NCI-H1694 treated with DMSO at 0.1 percent for 48 hours (cell line): Measurements from ENCODE around the gene PRKCE.
A peak's percentile ranks its signal among the peaks of the same experiment; 100 is the strongest.

Experiments used
- DNase-seq: peaks from one replicate; lab custom pipeline; 2025; lab: John Stamatoyannopoulos, UW

The PRKCE gene

GRCh38 chr2:45726188-45726587 is 74.7 kb downstream of the PRKCE start:
- DNase-seq = no peak

DNA sequence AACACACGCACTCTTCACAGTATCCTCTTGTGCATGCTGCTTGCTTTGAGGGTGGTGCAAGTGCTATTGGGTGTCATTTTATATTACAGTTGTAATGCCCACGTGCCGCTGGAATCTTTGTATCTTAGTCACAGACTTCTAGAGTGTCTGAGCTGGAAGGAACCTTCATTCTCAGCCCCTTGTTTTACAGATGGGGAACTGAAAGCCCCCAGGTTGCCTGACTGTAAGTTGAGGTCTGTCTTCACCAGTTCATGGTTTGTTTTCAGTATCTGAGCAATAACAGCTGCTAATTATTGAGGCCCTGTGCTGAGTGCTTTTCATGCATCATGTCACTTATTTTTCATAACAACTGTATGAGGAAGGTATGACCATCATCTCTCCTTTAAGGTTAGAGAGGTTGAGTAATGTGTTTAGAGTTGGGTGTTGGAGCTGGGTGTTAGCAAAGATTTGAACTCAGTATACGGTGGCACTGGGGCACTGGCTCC is 77.0 kb downstream of the PRKCE start:
- DNase-seq = no peak

DNA sequence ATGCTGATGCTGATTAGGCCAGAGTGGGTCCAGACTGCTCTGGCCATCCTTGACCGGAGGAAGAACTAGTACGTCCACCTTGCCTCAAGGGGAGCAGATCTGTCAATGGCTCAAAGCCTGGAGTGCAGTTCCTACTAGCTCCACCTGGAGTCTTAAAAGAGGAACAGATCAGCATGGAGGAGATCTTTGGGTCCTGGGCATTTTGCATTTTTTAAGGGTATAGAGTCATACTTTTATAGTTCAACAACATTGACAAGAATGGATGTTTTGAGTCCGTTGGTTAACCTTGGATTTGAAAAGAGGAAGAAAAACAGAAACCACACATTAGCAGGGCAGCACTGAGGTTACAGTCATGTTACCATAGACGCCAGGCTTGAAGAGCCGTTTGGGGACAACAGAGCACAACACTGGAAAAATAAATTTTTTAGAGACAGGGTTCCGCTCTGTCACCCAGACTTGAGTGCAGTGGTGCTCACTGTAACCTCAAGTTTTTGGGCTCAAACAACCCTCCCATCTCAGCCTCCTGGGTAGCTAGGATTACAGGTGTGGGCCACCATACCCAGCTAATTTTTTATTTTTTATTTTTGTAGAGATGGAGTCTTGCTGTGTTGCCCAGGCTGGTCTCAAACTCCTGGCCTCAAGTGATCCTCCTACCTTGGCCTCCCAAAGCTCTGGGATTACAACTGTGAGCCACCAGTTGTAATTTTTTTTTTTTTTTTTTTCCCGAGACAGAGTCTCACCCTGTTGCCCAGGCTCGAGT is 78.5 kb downstream of the PRKCE start:
- no peak for DNase-seq

DNA sequence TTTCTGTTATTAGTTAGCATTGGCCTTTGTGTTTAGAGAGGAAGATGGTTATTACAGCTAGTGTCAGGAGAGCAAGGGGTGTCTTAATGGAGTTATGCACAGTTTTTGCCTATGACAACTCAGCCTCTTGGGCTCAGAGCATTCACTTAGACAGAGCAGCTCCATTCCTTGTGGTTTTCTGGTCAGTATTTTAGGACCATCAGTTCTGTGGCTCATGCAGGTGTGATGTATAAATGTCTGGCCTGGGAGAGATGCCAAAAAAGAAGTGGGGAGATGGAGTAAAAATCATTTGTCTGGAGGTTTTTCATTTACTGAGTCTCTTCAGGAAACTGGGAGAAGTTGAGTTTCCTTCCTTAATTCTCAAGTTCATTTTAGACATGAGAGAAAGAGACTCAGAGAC is 79.7 kb downstream of the PRKCE start:
- no peak for DNase-seq

DNA sequence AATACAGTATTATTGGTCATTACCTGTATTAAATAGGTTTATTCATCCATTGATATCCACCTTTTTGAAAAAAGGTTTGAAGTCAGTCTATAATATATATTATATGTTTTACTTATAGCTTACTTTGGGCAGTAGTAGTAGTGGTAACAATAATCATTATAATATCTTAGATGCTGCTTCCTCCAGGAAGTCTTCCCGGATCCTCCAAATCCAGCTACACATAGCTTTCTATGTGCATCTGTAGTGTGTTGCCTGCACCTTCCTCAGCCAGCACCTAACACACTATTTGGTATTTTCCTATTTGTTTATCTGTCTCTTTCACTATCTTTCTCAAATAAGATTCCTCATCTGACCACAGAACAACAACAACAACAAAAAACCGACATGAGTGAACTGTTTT is 81.0 kb downstream of the PRKCE start:
- DNase-seq = no peak

DNA sequence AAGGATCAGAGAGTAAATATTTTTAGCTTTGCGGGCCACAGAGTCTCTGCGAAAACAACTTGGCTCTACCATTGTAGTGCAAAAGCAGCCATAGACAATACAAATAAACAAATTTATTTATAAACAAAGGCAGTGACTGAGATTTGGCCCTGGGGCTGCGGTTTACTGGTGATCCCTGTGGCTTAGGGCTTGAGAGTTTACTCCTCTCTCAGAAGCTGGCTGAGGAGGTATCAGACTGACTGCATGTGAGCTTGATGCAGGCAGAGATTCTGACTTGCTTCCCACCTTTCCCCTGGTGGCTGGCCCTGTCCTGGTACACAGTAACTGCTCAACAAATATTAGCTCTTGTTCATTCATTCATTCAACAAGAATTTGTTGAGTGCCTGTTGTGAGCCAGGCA is 81.5 kb downstream of the PRKCE start:
- no peak for DNase-seq

DNA sequence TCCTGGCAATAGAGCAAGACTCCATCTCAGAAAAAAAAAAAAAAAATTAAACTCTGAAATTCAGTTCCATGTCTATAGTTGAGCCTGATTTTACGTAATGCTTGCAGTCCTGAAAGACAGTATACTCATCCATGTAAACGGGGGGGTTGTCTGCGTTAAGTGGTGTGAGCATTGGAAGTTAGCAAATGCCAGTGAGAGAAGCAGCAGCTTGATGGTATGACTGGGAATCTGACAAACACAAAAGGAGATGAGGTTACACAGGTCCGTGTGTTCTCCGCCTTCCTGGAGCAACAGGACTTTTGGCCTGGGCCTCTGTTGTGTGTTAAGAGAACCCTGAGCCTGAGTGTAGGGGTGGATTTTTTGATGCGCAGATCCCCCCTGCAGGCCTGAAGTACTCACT is 82.9 kb downstream of the PRKCE start:
- DNase-seq = no peak

DNA sequence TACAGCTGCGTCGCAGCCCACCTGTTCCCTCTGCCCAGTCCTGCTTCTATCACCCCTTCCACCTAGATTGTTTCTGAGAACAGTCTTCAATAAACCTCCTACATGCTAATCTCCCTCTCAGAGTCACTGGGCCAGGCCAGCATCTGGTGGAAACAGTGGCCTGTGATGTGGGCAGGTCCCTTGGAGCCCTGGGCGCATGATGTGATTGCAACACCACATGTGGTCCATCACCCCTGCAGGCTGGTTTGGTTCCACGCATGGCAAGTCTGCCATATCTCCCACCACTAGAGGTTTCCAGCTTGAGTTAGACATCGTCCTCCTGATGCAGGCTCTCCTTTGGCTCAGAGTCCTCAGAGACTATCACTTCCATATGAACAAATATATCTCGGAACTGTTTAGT is 83.5 kb downstream of the PRKCE start:
- DNase-seq = no peak

- DNase-seq = no peak
These were observed 85.6 kb downstream of the PRKCE start for GRCh38 chr2:45736757-45737704.

- no peak for DNase-seq
These were observed 88.5 kb downstream of the PRKCE start for GRCh38 chr2:45739796-45740485.

DNA sequence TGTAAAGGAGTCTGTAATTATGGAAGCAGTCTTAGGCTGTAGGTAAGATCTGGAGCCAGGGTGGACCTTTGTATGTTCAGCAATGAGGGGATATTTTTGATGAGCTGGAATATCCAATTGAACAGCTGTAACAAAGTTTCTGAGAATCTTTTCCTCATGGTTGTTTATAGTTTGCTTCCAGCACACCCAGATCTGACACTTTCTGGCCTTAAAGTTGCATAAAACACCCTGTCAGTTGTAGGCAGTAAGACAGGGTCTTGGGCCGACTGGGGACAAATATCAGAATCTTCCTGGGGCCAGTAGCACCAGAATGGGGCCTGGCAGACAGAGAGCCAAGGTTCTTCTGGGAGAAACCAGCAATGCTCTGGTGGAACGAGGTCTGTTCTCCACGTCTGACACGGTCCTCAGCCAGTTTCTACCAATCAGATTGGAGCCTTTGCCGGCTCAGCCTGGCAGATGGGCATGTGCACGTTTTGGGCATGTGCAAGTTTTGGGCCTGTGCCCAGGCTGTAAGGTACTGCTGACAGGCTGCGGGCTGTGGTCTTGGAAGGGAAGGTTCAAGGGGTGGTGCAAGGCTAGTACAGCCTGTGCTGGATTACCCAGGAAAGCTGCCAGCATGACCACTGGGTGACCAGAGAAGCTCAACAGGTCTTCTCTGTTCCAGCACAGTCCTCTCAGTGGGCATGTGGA is 89.8 kb downstream of the PRKCE start:
- DNase-seq = peak; percentile 87

- DNase-seq = no peak
These were observed 92.3 kb downstream of the PRKCE start for GRCh38 chr2:45743531-45744396.

- DNase-seq = no peak
These were observed 93.8 kb downstream of the PRKCE start for GRCh38 chr2:45745231-45745630.

DNA sequence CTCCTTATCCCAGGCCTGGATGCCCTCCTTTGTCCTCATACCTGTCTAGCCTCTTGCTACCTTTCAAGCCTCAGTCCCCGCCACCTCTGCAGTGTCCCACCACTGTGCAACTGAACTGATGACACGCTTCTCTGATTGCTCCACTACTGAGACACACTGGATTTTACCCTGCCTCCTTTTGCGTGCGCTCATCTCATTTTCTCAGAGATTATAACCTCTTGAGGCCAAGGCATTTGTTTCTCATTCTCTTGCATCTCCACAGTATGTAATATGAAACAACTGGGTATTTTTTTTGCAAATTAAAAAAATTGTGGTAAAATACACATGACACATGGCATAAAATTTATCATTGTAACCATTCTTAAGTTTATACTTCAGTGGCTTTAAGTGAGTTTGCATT is 95.4 kb downstream of the PRKCE start:
- no peak for DNase-seq

- DNase-seq = no peak
These were observed 95.9 kb downstream of the PRKCE start for GRCh38 chr2:45747363-45747762.

DNA sequence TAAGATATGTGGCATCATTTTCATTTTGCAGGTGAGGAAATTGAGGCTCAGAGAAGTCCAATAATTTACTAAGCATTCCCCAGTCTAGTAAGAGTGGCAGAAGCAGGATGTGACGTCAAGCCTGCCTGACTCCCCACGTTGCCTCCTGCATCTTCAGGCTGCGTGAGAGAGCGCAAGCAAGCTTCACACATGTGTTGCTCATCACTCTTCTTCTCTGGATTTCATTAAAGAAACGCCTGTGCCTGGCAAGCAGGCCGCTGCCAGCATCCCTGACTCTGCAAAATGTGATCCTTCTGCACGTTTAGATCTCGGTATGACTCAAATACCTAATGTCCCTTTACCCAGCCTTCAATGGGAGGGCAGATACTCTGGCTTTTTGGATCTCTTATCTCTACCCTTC is 96.8 kb downstream of the PRKCE start:
- DNase-seq = no peak

DNA sequence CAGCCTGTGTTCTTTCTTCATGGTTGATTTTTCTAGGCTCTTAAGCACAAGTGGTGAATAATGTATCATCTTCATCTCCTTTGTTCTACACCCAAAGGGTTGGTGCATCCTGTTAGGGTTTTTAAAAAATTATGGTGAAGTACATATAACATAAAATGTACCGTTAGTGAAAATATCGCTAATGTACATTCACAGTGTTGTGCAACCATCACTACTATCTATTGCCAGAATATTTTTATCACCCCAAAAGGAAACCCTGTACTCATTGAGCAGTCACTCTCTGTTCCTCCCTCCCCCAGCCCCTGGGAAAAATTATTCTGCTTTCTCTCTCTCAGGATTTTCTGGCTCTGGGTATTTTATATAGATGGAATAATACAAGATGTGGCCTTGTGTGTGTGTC is 98.5 kb downstream of the PRKCE start:
- no peak for DNase-seq

GRCh38 chr2:45750484-45750883 is 99.0 kb downstream of the PRKCE start:
- no peak for DNase-seq

GRCh38 chr2:45753381-45753780 is 101.9 kb downstream of the PRKCE start:
- no peak for DNase-seq

DNA sequence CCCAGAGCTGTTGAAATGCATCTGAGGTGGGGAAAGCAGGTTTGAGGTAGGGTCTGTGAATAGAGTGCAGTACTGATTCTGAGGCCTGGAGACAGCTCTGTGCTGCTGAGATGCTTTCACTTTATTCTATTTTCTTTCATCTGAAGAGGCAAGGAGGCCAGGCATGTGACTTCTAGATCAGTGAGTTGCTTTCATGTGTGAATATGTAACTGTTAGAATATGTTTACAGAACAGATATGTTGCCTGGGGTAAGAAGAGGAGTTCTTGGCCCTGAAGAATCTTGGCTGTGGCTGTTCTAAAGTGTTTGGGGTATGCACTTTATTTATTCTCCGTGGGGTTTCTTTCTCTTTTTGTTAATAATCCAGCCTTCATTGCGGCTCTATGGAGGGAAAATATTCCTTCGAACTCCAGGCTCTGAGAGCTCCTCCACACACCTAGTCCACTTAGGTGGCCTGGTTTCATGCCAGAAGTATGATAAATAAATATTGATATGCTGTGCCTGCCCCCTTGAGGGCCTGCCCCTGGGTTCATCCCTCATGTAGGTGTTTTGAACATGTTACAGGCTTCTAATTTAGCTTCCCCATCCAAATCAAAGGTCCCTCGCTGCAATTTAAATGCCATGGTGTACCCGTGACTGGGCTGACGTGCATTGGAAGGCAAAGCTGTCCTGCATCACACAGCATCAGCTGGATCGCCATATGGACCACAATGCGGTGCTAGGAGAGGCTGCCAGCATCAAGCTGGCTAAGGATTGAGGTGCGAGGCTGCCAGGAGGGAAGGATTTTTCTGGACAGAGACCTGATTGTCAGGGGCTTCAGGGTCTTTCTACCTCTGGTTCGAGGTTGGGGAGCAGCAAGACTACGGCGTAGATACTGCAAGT is 102.9 kb downstream of the PRKCE start:
- DNase-seq = peak; percentile 73
